Common myeloid progenitor, CD34-positive (primary cell): Measurements from ENCODE around the gene DHX32.
A peak's percentile ranks its signal among the peaks of the same experiment; 100 is the strongest.

ENCODE experiments used
- CTCF ChIA-PET: fragments of 350-600 bp; sonication (Branson Sonifier 250); formaldehyde crosslinking; loops from one replicate; lab custom pipeline; 2021; ENCODE audit warnings: antibody characterized with exemption; lab: Charles Lee
- POLR2A ChIA-PET: fragments of 350-600 bp; sonication (Branson Sonifier 250); formaldehyde crosslinking; loops from one replicate; lab custom pipeline; 2021; ENCODE audit warnings: antibody characterized with exemption; lab: Charles Lee
- DNase-seq, 3 donors: peaks; one replicate each; pipeline versions ENCODE4 v3.0.0 to v3.0.0-alpha.2; 2013
- H3K27ac ChIP-seq, 2 experiments: 1 replicate in 1 of 2; 2 replicates in 1 of 2; pipeline ENCODE4 v1.7.0; 2013; ENCODE audit warnings: inconsistent platforms in 2 of 2, low read length in 2 of 2, mild to moderate bottlenecking in 2 of 2, low read depth in 1 of 2, moderate library complexity in 1 of 2; ENCODE audit not compliant: severe bottlenecking in 2 of 2, insufficient read depth in 1 of 2, poor library complexity in 1 of 2
- H3K27me3 ChIP-seq, 5 experiments: replicated peaks in 2 of 5; 1 replicate in 3 of 5; 2 replicates in 2 of 5; pipeline versions ENCODE4 v1.6.1 to v1.7.0; 2013; ENCODE audit warnings: low read length in 4 of 5, mild to moderate bottlenecking in 2 of 5, moderate library complexity in 2 of 5, inconsistent platforms in 1 of 5; ENCODE audit not compliant: insufficient read depth in 5 of 5, control insufficient read depth in 4 of 5
- H3K36me3 ChIP-seq, 4 experiments: 1 replicate in 2 of 4; 2 replicates in 2 of 4; pipeline versions ENCODE4 v1.6.1 to v1.7.0; 2013; ENCODE audit warnings: low read length in 3 of 4, control low read depth in 1 of 4, mild to moderate bottlenecking in 1 of 4; ENCODE audit not compliant: control insufficient read depth in 4 of 4, insufficient read depth in 4 of 4
- H3K4me1 ChIP-seq, 4 experiments: 1 replicate in 3 of 4; 2 replicates in 1 of 4; pipeline versions ENCODE4 v1.6.1 to v1.7.1; 2013; ENCODE audit warnings: low read length in 3 of 4, mild to moderate bottlenecking in 3 of 4, control low read depth in 1 of 4, inconsistent platforms in 1 of 4, moderate library complexity in 1 of 4; ENCODE audit not compliant: control insufficient read depth in 4 of 4, insufficient read depth in 4 of 4; ENCODE audit errors: control extremely low read depth in 1 of 4
- H3K4me3 ChIP-seq, 7 experiments: 1 replicate in 4 of 7; 2 replicates in 3 of 7; pipeline versions ENCODE4 v1.5.1 to v1.7.0; 2013; ENCODE audit warnings: mild to moderate bottlenecking in 7 of 7, low read length in 6 of 7, moderate library complexity in 6 of 7, inconsistent platforms in 2 of 7, low read depth in 2 of 7, control low read depth in 1 of 7; ENCODE audit not compliant: insufficient read depth in 4 of 7, control insufficient read depth in 1 of 7; ENCODE audit errors: extremely low read depth in 1 of 7
- H3K9me3 ChIP-seq, 5 experiments: 1 replicate in 4 of 5; 2 replicates in 1 of 5; pipeline versions ENCODE4 v1.6.1 to v1.7.1; 2013; ENCODE audit warnings: low read length in 4 of 5, mild to moderate bottlenecking in 2 of 5, inconsistent platforms in 1 of 5, low read depth in 1 of 5, moderate library complexity in 1 of 5; ENCODE audit not compliant: control insufficient read depth in 4 of 5, insufficient read depth in 2 of 5; ENCODE audit errors: control extremely low read depth in 1 of 5
- WGBS: methylation state at CpG from one replicate; pipeline ENCODE4 v1.1.5; 2013; ENCODE audit not compliant: insufficient coverage; 5-methylcytosine and 5-hydroxymethylcytosine counted together

The DHX32 gene

DNA sequence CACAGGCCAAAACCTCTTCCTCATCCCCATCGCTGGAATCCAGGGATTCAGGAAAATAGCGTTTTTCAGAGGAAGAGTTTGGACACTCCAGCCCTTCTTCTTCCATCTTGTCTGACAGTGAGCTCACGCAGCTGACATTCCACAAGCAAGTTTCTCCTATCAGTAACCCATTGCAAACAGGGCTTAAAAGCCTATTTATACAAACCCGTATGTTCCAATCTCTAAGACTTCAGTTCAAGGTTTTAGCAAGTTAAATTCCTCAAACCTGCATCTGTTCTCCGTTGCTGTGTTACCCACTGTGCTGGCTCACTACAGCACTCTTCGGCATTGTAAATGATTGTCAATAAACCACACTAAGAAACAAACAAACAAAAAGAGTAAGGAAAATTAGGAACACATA is 373 bp downstream of the DHX32 start:
- no peak overlapping the region for H3K4me3 ChIP-seq
- no peak overlapping the region for H3K27ac ChIP-seq
- no peaks in the 10 kb centered on the region for H3K27me3 ChIP-seq
- H3K36me3 ChIP-seq, result peaks cover 4 to 46% (median 21%) of the 10 kb centered on the region in 4 experiments
- peaks cover 0 to 22% (median 8%) of the 10 kb centered on the region in 5 experiments for H3K9me3 ChIP-seq
- ChIA-PET POLR2A (no interaction called here), CTCF (no interaction called here)
- 86% methylated on average over 3 of the region's 6 CpGs for WGBS
- no peaks in the 10 kb centered on the region for H3K4me1 ChIP-seq
- no peak for DNase-seq

DNA sequence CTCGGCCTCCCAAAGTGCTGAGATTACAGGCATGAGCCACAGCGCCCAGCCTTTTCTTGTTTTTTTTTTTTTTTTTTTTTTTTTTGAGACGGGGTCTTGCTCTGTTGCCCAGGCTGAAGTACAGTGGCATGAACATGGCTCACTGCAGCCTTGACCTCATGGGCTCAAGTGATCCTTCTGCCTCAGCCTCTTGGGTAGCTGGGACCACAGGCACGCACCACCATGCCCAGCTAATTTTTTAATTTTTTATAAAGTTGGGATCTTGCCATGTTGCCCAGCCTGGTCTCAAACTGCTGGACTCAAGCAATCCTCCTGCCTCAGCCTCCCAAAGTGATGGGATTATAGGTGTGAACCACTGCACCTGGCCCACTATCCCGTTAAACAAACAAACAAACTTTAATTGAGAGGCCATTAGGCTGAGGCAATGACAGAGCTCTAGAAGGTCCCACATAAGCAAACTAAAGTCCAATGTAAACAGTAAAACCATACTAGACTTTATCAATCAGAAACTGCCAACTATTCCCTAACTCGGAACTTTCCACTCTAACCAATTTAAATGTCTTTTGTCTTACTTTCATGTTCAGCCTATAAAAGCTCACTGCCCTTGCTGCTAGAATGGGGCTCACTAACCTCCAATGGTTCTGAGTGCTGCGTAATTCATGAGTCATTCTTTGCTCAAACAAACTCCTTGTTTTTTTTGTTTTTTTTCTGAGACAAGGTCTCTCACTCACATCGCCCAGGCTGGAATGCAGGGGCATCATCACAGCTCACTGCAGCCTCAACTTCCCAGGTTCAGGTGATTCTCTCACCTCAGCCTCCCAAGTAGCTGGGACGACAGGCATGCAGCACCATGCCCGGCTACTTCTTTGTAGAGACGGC is 1.9 kb downstream of the DHX32 start:
- POLR2A ChIA-PET, result no interaction called here
- over 99% methylated on average over 7 of the region's 11 CpGs for WGBS
- no peaks in the 10 kb centered on the region for H3K27me3 ChIP-seq
- no peak for DNase-seq
- CTCF ChIA-PET, result interaction anchor here (1.6 kb wide), 1 partner anchor 10 kb away, joined by 5 read pairs; no protein-coding TSS in a partner anchor
- H3K4me3 ChIP-seq, result no peak overlapping the region
- H3K27ac ChIP-seq, result no peak overlapping the region
- H3K4me1 ChIP-seq, result no peaks in the 10 kb centered on the region
- peaks cover 0 to 27% (median 9%) of the 10 kb centered on the region in 5 experiments for H3K9me3 ChIP-seq
- H3K36me3 ChIP-seq, result peaks cover 4 to 51% (median 19%) of the 10 kb centered on the region in 4 experiments

DNA sequence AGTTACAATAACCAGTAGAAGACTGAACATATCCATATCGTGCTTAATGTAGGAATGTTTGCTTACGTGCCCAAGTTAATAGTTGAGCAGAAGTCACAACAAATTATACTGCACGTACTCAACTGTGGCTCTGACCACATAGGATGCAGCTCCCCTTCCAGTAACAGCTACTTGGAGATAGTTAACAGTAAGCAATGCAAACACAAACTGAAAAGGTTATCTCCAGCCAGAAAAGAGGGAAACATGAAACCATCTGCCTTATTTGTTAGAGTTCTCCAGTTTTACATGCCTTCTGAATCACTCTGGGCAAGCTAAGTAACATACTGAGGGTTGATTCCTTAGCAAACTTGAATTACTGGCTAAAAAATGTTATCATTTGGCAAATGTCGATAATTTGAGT is 9.8 kb downstream of the DHX32 start:
- no peak for DNase-seq
- Histone ChIP-seq H3K27ac (no peak overlapping the region), H3K27me3 (no peaks in the 10 kb centered on the region), H3K4me3 (no peak overlapping the region), H3K36me3 (peaks cover 5 to 25% (median 15%) of the 10 kb centered on the region in 4 experiments), H3K4me1 (no peaks in the 10 kb centered on the region), H3K9me3 (peaks cover 0 to 12% (median 7%) of the 10 kb centered on the region in 5 experiments)
- POLR2A ChIA-PET, result no interaction called here
- no CpG with 5 or more reads among the region's 4 CpGs for WGBS
- CTCF ChIA-PET, result interaction anchor here (0.9 to 1.5 kb wide), 2 partner anchors 111 to 630 kb away, joined by 3 to 4 read pairs; no protein-coding TSS in a partner anchor

DNA sequence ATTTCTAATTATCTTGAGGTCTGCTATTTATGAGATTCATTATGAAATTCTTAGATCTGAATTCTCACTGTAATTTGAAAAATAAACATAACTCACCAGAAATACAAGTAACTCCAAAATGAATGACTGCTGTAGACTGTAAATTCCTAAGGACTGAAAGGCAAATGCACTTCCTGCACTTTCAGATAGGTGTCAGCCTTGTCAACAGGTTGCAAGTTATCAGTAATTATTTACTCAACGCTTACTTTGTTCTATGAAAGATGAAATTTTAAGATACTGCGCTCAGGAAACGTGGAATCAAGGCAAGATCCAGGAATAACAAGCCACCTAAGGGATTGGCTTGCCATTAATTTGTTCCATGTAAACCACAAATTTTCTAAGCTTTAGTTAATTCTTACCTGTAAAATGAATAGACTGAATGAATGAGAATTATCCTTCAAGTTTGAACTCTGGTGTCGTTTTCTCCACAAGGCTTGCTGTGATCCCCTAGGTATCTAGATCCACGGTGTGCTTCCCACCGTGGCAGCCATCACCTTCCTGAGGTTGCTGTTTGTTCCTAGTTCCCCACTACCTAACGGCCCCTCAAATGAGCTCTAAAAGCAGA is 12.6 kb downstream of the DHX32 start:
- no peaks in the 10 kb centered on the region for H3K27me3 ChIP-seq
- WGBS, result 75% methylated on average over 5 of the region's 7 CpGs
- peaks cover 7 to 24% (median 18%) of the 10 kb centered on the region in 4 experiments for H3K36me3 ChIP-seq
- no peak overlapping the region for H3K4me3 ChIP-seq
- no peak overlapping the region for H3K27ac ChIP-seq
- POLR2A ChIA-PET, result no interaction called here
- CTCF ChIA-PET, result interaction anchor here (0.8 to 2.7 kb wide), 9 partner anchors 10 to 112 kb away, joined by 3 to 12 read pairs (median 3); no protein-coding TSS in a partner anchor
- no peaks in the 10 kb centered on the region for H3K4me1 ChIP-seq
- H3K9me3 ChIP-seq, result no peaks in the 10 kb centered on the region
- DNase-seq, result peak; percentile 55 to 75 (median 69)

DNA sequence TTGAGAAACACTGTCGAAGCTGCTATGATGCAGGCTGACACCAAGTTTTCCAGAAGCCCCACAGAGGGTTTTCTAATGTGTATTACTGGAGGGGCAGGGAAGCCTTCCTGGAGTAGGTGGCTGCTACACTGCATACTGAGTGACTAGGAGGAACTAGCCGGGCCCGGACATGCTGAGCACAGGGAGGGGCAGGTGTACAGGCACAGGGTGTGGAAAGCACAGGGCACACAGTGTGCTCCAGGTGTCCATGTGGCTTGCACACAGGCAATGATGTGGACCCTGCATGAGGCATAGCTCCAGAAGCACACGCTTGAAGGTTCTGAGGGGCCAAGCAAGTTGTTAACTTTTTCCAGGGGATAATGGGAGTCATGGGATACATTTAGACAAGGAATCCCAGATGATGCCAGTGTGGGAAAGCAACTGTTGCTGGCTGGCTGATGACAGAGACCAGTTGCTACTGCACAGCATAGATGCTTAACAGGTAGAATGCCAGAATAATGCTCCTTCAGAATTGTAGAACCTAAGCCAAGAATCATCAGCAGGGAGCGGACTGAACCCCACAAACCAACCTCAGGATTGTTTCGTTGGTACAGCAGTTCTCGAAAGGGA is 14.6 kb downstream of the DHX32 start:
- DNase-seq, result no peak
- POLR2A ChIA-PET, result no interaction called here

DNA sequence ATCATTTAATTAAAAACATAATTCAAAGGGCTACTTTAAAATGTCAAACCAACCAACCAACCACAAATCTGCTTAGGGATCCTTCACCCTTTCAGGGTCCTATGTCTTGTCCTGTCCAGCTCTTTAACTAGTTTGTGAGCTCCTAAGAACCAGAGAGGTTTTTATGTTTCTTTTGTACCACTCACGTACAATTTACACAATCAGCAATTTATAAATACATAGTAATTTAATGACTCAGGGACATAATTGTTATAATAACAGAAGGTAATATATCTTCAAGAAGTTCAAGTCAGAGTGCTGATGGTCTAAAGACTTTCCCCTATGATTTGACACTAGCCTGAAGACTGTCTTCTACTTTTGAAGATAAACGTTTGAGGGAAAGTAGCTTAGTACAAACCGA is 16.0 kb downstream of the DHX32 start:
- Histone ChIP-seq H3K27me3 (no peaks in the 10 kb centered on the region), H3K4me1 (no peaks in the 10 kb centered on the region), H3K4me3 (no peak overlapping the region), H3K36me3 (peaks cover 5 to 21% (median 19%) of the 10 kb centered on the region in 4 experiments), H3K9me3 (no peaks in the 10 kb centered on the region), H3K27ac (no peak overlapping the region)
- POLR2A ChIA-PET, result interaction anchor here (0.5 kb wide), 1 partner anchor 29 kb away, joined by 3 read pairs; no protein-coding TSS in a partner anchor
- DNase-seq, result no peak
- 100% methylated on average over 2 of the region's 3 CpGs for WGBS
- CTCF ChIA-PET, result interaction anchor here (0.7 to 1.1 kb wide), 3 partner anchors 18 to 639 kb away, joined by 3 read pairs; no protein-coding TSS in a partner anchor

More for the DNA sequence above, 14.6 kb downstream of the DHX32 start:
- CTCF ChIA-PET, result interaction anchor here (1.1 kb wide), 1 partner anchor 637 kb away, joined by 3 read pairs; no protein-coding TSS in a partner anchor
- Histone ChIP-seq H3K27ac (no peak overlapping the region), H3K4me1 (no peaks in the 10 kb centered on the region), H3K4me3 (no peak overlapping the region), H3K9me3 (no peaks in the 10 kb centered on the region), H3K27me3 (no peaks in the 10 kb centered on the region), H3K36me3 (peaks cover 6 to 21% (median 18%) of the 10 kb centered on the region in 4 experiments)
- 95% methylated on average over 7 of the region's 7 CpGs for WGBS
